ENCODE data around the gene MAPRE2.
"Not testable (repeated sequence)": the region's sequence is repeated elsewhere in the genome, so short reads cannot be mapped to it uniquely, and the experiment has no call there.

The MAPRE2 gene

DNA sequence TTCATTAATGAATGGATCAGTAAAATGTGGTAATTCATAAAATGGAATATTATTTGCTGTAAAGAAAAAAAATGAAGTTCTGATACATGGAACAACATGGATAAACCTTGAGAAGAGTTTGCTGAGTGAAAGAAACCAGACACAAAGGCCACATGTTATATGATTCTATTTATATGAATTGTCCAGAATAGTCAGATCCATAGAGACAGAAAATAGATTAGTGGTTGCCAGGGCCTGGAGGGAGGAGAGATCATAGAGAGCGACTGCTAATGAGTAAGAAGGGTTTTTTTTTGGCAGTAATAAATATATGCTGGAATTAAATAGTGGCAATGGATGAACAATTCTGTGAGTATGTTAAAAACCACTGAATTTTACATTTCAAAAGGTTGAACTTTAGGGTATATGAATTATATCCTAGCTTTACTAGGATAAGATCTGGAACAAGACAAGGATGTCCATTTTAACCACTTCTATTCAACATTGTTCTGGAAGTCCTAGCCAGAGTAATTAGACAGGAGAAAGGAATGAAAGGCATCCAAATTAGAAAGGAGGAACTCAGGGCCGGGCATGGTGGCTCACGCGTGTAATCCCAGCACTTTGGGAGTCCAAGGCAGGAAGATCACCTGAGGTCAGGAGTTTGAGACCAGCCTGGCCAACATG lies 48.8 kb downstream of the MAPRE2 start:
- peak; percentile 23 for DNase-seq (ENCODE audit: low read depth, low spot score)

GRCh38 chr18:35091841-35092240 lies 50.6 kb downstream of the MAPRE2 start:
- DNase-seq (ENCODE audit: low read depth, low spot score): no peak

DNA sequence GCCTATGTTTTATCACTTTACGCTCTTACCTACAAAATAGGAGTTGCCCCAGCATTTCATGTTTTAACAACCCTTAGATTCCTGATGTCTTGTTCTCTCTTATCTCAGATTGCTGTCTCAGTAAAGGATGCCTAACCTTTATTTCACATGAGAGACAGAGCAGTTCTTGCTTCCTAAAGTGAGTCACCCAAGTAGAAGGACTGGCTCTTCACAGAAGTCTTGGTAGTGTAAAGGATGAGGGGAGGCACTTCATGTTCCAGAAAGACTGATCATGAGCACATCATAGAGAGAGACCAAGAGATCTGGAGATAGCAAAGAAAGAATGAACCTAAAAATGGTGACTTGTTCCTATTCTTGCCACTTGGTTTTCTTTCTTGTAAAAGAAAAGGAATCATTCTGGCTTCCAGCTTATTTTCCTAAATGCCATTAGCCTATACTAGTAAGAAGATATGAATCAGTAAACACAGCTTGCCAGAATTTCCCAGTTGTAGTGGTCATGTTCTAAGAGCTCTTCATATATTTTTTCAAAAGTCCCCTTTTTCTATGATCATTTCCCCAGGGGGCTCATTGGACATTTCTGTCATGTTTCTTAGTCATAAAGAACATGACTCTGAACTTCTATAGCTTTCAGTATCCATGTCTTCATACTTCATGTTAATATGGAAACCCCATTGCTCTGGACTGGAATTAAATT lies 54.9 kb downstream of the MAPRE2 start:
- no peak for DNase-seq (ENCODE audit: low read depth, low spot score)

- DNase-seq (ENCODE audit: low read depth, low spot score): no peak
These were observed 55.4 kb downstream of the MAPRE2 start for GRCh38 chr18:35096677-35097011.

GRCh38 chr18:35097195-35097594 lies 56.0 kb downstream of the MAPRE2 start:
- no peak for DNase-seq (ENCODE audit: low read depth, low spot score)

GRCh38 chr18:35097763-35098162 lies 56.5 kb downstream of the MAPRE2 start:
- DNase-seq (ENCODE audit: low read depth, low spot score): no peak

DNA sequence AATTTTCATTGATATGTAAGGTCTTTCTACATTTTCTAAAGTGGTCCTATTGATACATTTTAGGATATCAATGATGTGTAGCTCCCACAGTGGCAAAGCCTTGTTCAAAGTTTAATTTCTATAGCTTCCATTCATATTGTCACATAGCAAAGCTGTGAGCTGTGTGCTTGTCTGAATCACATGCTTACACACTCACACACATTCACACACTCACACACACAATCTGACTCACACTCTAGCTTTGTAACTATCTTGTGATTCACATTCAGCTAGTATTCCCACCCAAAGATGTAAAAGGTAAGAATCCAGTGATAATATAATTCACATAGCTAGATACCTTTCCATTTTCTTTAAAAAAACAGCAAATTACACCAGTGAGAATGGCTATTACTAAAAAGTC lies 58.7 kb downstream of the MAPRE2 start:
- DNase-seq (ENCODE audit: low read depth, low spot score): no peak

GRCh38 chr18:35104391-35105051 lies 63.3 kb downstream of the MAPRE2 start:
- no peak for DNase-seq (ENCODE audit: low read depth, low spot score)

GRCh38 chr18:35106013-35106844 lies 65.0 kb downstream of the MAPRE2 start:
- no peak for DNase-seq (ENCODE audit: low read depth, low spot score)

DNA sequence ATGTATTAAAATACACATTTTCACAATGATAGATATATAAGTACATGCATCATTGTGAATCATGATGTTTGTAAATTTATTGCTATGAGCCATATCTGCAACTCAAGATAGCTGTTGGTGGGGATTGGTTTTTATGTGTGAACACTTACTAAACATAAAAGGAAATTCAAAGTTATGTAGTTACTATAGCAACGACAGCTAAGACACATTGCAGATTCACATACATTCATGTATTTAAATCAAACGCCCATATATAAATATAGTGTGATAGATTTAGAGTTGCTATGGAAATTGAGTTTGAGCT lies 65.6 kb downstream of the MAPRE2 start:
- DNase-seq (ENCODE audit: low read depth, low spot score): no peak

GRCh38 chr18:35107216-35107615 lies 66.0 kb downstream of the MAPRE2 start:
- no peak for DNase-seq (ENCODE audit: low read depth, low spot score)

DNA sequence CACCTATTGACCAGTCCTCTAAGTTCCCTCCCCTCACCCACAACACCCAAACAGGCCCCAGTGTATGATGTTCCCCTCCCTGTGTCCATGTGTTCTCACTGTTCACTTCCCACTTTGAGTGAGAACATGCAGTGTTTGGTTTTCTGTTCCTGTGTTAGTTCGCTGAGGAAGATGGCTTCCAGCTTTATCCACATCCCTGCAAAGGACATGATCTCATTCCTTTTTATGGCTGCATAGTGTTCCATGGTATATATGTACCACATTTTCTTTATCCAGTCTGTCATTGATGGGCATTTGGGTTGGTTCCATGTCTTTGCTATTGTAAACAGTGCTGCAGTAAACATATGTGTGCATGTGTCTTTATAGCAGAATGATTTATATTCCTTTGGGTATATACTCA lies 66.9 kb downstream of the MAPRE2 start:
- not testable (repeated sequence) for DNase-seq (ENCODE audit: low read depth, low spot score)

- DNase-seq (ENCODE audit: low read depth, low spot score): no peak
These were observed 68.8 kb downstream of the MAPRE2 start for GRCh38 chr18:35110059-35110458.

GRCh38 chr18:35110554-35111485 lies 69.6 kb downstream of the MAPRE2 start:
- no peak for DNase-seq (ENCODE audit: low read depth, low spot score)

DNA sequence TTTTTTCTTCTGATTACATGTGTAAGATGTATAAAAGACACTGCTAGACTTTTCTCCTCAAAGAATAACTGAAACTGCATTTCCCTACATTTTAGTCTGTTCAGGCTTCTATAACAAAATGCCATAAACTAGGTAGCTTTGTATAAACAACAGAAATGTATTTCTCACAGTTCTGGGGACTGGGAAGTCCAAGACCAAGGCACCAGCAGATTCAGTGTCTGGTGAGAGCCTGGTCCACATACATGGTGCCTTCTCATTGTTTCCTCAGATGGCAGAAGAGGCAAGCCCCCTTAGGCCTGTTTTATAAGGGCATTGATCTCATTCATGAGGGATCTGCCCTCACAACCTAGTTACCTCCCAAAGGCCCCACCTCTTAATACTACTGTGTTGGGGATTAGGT lies 71.5 kb downstream of the MAPRE2 start:
- DNase-seq (ENCODE audit: low read depth, low spot score): no peak

DNA sequence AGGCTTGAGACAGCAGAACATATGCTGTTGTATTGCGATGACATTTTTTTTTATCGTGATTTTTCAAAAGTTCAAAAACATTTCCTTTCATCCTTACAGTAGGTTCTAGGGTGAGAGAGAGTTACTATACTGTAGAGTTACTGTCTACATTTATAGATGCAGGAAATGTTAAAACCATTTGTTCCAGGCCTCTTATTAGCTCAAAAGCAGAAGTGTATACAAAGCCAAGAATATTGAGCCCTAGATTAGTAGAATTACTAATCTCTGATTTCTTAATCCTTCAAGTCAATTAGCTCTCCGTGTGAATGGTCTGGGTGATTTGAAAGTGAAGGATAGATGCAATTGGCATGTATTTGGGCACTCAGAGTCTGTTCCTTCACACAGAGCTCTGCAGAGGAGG lies 73.1 kb downstream of the MAPRE2 start:
- DNase-seq (ENCODE audit: low read depth, low spot score): no peak

GRCh38 chr18:35116784-35117318 lies 75.6 kb downstream of the MAPRE2 start:
- DNase-seq (ENCODE audit: low read depth, low spot score): no peak

GRCh38 chr18:35117372-35117771 lies 76.2 kb downstream of the MAPRE2 start:
- DNase-seq (ENCODE audit: low read depth, low spot score): no peak

GRCh38 chr18:35117951-35118411 lies 76.8 kb downstream of the MAPRE2 start:
- peak; percentile 15 for DNase-seq (ENCODE audit: low read depth, low spot score)

DNA sequence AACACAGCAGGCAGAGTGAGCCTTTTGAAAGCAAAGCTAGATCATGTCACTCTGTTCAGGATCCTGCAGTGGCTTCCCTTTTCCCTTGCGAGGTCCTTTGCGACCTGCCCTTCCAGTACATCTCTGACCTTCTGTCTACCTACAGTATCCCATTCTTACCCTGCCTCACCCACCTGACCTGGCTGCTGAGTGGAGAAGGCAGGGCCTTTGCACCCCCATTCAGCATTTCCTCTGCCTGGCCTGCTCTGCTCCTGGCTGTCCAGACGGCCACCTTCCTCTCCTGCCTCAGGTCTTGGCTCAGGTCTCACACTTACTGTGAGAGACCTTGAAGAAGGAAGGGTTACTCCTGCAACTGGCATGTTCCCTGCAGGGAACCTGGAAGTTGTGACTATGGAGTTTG lies 77.4 kb downstream of the MAPRE2 start:
- no peak for DNase-seq (ENCODE audit: low read depth, low spot score)

- DNase-seq (ENCODE audit: low read depth, low spot score): no peak
These were observed 79.8 kb downstream of the MAPRE2 start for GRCh38 chr18:35121038-35121437.
